ENCODE results near the gene KRT13.

Gene KRT13

GRCh38 chr17:41518789-41519449 is 13.5 kb upstream of the KRT13 start, which contains the start of gene KRT15:
KRT15 (minus strand) TSS chr17:41518890; CDS start chr17:41518827, 63 bp downstream.
- DNase-seq = no peak

DNA sequence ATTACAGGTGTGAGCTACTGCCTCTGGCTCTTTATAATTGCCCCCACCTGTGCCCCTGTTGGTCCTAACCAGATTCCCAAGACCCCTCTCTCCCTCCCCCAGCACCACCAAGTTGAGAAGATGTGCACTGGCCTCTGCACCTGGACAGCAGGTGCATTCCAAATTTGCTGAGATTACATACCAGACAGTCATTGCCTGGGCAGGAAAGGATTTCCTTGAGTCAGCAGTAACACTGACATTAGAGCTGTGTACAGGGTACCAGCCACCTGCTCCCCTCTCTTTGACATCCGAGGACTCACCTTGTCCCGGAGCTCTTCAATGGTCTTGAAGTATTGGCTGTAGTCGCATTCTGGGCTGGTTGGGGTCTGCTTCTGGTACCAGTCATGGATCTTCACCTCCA is 12.6 kb upstream of the KRT13 start:
- no peak for DNase-seq

- DNase-seq = no peak
Observed at GRCh38 chr17:41516830-41517283, 11.4 kb upstream of the KRT13 start.

GRCh38 chr17:41516147-41516829 is 10.9 kb upstream of the KRT13 start:
- no peak for DNase-seq

- no peak for DNase-seq
Observed at GRCh38 chr17:41513168-41513547, 7.7 kb upstream of the KRT13 start.

DNA sequence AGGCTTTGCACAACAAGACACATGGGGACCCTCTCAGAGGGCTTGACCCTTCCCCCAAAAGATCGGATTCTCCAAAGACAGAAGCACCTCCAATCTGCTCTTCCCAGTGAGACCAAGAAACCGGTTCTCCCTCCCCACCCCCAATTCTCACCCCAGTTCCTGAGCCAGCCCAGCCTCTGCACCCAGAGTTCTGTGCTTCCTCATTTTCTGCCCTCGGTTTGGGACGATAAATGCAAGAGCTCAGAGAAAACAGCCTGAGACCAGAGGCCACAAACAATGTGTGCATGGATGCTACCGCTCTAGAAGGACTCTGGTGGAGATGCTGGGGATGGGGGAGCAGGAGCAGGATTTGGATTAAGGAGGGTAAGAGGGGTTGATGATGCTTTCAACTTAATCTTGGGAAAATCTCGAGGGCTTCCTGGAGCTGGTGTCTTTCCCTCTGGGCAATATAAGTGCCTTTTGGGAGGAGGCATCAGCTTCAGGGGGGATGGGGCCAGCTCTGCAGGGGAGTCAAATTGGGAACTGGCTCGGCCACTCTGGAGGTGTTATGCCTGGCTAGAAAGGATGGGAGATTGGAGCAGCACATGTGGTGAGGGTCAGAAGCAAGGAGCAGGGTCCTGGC is 7.2 kb upstream of the KRT13 start:
- DNase-seq = peak in 1 of 2 donors; percentile 29

GRCh38 chr17:41511716-41512115 is 6.3 kb upstream of the KRT13 start:
- no peak for DNase-seq

DNA sequence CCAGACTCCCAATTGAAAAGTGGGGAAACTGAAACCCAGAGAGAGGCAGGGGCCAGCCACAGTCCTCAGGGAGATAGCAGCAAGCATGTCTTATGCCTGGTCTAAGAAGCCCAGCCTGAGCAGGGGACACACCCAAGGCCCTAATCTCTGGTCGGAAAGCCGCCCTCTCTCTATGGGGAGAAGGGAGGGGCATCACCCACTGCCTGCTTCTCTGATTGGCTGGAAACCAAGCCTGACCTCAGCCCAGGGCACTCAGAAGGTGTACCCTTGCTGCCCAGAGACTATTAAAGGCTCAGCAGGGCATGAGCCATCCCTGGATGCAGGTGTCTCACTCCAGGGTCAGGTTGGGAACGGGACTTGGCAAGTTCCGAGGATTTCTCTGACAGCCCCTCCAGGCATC is 5.7 kb upstream of the KRT13 start:
- no peak for DNase-seq

DNA sequence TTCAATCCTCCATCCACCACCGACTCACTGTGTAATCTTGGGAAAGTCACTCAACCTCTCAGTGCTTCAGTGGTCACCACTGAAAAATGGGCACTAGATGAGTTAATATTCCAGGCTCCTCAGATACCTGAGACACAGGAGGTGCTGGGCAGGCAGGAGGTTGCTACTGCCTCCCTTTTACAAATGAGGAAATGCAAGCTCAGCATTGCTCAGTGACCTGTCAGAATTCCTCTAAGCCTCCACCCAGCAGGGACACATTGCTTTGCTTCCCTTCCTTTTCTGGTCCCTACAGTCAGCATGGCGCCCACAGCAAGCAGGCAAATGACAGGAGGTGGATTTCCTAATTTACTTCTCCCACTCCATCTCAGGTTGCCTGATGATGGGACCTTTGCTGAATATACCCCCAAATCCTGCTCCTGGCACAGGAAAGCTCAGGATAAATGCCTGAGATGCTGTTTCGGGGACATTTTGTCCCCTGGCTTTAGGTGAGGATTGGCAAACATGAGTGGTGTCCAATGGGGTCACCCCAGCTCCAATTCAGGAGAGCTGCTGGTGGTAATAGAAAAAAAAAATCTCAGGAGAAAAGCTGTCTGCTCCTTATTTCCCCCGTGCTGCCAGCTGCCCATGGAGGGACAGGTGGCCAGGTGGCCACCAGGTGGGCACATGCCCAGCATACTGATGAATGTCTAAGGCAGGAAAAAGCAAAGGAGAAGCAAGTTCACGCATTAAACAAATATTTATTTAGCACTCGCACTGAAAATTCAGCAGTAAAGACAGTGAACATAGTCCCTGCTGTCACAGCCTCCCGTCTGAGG is 5.0 kb upstream of the KRT13 start:
- no peak for DNase-seq

DNA sequence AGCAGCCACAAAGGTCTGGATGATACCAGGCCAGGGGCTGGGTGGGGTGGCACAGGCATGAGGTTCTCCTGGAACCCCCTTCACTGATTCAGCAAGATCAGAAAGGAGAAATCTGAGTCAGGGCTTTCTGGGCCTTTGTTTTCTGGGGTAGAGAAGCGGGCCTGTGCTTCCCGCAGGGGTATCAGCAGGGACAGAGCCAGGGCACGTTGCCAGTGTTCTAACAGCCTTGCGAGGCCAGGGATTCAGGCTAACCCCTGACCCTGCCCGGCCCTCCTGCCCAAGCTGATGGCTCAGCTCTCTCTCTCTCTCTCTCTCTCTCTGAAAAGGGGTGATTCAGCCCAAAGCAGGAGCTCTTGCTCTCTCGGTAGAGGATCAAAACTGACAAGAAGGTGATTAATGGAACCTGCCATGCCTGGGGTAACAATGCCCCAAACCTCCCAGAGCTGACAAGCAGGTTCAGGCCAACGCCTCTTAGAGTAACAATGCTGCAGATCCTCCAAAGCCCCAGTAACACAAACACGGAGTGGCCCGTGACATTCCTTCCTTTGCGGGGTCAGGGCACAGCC is 2.0 kb upstream of the KRT13 start:
- DNase-seq = no peak

DNA sequence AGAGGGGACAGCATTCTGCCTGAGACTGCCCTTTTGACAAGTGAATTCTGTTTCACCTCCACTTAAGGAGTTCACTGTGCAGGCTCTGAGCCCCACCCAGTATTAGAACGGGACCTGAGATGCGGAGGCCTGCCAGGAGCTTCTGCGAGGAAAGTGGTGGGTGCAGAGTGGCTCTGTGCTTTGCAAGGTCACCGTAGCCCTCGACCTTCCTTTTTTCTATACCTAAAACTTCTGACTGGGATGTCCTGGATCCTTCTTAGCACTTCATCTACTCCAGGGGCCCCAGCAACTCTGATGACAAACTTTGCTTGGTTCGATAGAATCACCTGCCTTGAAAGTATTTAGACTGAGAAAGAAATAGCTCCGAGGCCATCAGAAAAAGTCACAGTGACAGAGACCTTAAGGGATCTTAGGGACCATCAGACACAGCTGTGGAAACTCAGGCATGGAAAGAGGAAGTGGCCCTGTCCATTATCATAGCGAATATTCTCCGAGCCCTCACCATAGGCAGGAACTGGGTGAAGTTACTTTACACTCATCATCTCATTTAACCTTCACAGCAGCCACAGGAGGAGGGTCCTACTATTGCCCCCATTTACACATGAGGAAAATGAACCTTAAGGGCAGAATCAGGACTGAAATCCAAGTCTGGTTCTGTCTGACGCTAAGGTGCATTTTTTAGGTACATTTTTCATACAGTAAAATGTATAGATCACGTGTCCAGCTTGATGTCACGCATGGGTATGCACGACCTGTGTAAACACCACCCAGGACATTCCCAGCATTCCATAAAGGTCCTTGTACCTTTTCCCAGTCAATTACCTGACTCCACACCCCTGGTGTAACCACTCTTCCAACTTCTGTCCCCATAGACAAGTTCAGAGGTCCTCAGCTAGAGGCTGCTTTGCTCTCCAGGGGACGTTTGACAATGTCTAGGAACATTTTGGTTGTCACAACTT is 676 bp upstream of the KRT13 start:
- peak in 1 of 2 donors; percentile 23 for DNase-seq

DNA sequence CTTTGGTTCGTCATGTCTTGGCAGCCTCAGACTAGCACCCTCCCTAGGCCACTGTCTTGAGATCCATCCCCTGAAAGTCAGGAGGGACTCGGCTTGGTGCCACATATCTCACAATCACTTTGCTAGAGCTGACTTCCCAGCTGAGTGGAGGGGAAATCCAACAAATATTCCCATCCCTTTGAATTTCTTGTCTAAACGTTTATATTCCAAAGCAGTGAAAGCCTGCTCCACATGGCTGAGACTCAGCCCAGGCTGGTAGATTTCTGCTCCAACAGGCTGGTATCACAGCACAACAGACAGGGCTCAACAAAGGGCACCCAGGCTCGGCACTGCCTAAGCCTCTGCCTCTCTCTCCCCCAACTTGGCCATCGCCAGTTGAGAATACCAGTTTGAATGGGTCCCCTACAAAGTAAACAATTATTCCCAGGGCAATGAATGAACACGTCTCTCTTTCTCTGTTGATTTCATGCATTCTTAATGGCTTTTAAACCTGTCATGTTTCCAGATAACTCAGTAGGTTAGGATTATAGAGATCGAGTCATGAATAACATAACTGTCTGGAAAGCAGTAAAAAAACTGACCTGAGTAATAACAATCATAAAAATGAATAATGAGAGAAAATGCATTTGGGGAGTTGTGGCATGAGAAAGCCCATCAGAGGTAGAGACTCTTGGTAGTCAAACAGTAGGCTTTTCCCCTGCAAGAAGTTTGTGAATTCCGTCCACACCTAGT is 1.0 kb downstream of the KRT13 start:
- no peak for DNase-seq

DNA sequence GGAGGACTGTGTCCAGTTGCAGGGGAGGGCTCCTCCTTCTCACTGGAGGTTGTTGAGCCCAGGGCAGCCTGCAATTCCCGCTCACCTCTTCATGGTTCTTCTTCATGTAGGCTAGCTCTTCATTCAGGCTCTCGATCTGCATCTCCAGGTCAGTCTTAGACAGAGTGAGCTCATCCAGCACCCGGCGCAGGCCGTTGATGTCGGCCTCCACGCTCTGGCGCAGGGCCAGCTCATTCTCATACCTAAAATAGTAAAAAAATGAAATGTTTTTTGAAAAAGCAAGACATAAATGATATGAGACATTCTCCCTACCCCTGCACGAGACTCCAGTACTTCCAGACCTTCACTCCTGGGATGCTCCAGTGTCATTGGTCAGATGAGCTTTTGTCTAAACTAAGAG is 2.2 kb downstream of the KRT13 start:
- DNase-seq = no peak

- DNase-seq = peak; percentile 13 to 31
Observed at GRCh38 chr17:41500131-41500911, 5.1 kb downstream of the KRT13 start.

GRCh38 chr17:41499714-41500113 is 5.7 kb downstream of the KRT13 start:
- no peak for DNase-seq

DNA sequence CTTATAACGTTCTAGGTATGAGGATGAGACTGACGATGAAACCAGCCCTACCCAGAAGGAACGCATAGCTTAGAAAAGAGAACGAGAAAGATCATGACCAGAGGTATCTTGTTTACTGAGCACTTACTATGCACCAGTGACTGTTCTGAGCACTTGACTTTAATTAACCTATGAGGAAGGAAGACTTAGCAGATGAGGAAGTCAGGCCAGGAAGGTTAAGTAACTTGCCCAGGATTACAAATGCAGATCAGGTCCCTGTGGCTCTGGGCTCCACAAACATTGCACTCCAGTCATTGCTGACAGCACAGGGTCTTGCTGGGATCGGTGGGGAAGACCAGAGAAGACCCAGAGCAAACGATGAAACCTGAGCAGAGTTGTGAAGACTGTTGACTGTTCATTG is 7.1 kb downstream of the KRT13 start:
- peak; percentile 70 to 73 for DNase-seq

- peak; percentile 79 to 86 for DNase-seq
Observed at GRCh38 chr17:41496803-41497484, 8.5 kb downstream of the KRT13 start.

DNA sequence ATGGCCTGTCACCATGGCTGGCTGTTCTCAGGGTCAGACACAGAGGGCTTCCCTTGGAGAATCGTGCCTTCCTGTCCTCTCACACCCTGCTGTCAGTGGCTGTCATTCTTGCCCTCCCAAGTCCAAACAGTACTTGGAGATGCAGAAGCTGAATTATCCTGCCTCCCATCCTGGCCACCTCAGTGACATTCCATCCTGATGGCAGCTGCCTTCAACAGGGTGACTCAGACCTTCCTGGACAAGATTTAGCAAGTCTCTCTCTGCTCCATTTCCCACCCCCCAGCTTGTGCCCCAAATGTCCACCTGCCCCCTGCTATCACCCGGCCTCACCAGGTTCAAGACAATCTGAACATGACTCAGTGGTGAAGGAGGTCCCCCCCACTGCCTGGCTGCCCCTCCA is 10.9 kb downstream of the KRT13 start:
- no peak for DNase-seq

DNA sequence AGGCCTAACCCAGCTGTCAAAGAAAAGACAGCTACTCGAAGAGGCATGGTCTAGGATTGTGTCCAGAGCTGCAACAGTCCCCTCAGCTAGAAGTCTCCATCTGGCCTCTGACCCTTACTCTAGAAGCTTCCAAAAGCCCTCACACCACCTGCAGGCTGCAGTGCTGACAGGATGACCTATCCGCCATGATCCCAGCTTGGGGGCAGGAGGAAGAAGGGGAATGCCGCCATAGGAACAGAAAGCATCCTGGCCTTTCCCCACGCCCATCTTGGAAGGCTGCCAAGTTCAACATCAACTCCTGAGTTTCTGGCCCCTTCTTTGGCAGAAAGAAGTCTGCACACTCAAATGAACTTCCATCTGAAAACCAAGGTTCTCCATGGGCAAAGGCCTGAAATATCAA is 12.6 kb downstream of the KRT13 start:
- DNase-seq = peak; percentile 17 to 26

All from inflammatory macrophage treated with lipopolysaccharide for 1 hour (primary cell).